HG03280 (cell line): ENCODE measurements around the gene TUBA1A.
"Not testable (repeated sequence)": the region's sequence is repeated elsewhere in the genome, so short reads cannot be mapped to it uniquely, and the experiment has no call there.

Source experiments
- ATAC-seq: cut with Tn5 transposase; IDR thresholded peaks from one replicate; pipeline ENCODE4 v1.9.1; 2021; ENCODE audit warnings: mild to moderate bottlenecking, moderate library complexity; ENCODE audit not compliant: unreplicated experiment

TUBA1A gene

GRCh38 chr12:49188916-49189367 is at the start of gene TUBA1A:
TUBA1A (minus strand) TSS chr12:49189080; CDS start chr12:49188979, 101 bp downstream.
- ATAC-seq: peak; percentile 89

- ATAC-seq: no peak
Observed at GRCh38 chr12:49236423-49236822, 47.5 kb upstream of the TUBA1A start.

- no peak for ATAC-seq
Observed at GRCh38 chr12:49233842-49234526, 45.1 kb upstream of the TUBA1A start.

- ATAC-seq: no peak
Observed at GRCh38 chr12:49232940-49233841, 44.3 kb upstream of the TUBA1A start.

- ATAC-seq: no peak
Observed at GRCh38 chr12:49231878-49232655, 43.2 kb upstream of the TUBA1A start.

GRCh38 chr12:49230805-49231194 is 41.9 kb upstream of the TUBA1A start:
- ATAC-seq: no peak

- ATAC-seq: no peak
Observed at GRCh38 chr12:49230176-49230804, 41.4 kb upstream of the TUBA1A start.

- ATAC-seq: no peak
Observed at GRCh38 chr12:49228653-49229052, 39.8 kb upstream of the TUBA1A start.

- no peak for ATAC-seq
Observed at GRCh38 chr12:49227713-49228112, 38.8 kb upstream of the TUBA1A start.

- ATAC-seq: no peak
Observed at GRCh38 chr12:49225576-49226166, 36.8 kb upstream of the TUBA1A start.

- no peak for ATAC-seq
Observed at GRCh38 chr12:49223590-49224369, 34.9 kb upstream of the TUBA1A start.

- no peak for ATAC-seq
Observed at GRCh38 chr12:49223122-49223521, 34.2 kb upstream of the TUBA1A start.

GRCh38 chr12:49220972-49221371 is 32.1 kb upstream of the TUBA1A start:
- ATAC-seq: no peak

- ATAC-seq: no peak
Observed at GRCh38 chr12:49219417-49220026, 30.6 kb upstream of the TUBA1A start.

- no peak for ATAC-seq
Observed at GRCh38 chr12:49212572-49212971, 23.7 kb upstream of the TUBA1A start.

- not testable (repeated sequence) for ATAC-seq
Observed at GRCh38 chr12:49210703-49211102, 21.8 kb upstream of the TUBA1A start.

GRCh38 chr12:49208676-49209075 is 19.8 kb upstream of the TUBA1A start:
- ATAC-seq: no peak

GRCh38 chr12:49208146-49208545 is 19.3 kb upstream of the TUBA1A start:
- no peak for ATAC-seq

GRCh38 chr12:49206389-49206788 is 17.5 kb upstream of the TUBA1A start:
- no peak for ATAC-seq
